T-cell (primary cell): ENCODE results near the gene RALBP1. TPM values are rescaled to one million over a fixed set of nuclear protein-coding genes. Genes with fewer than 3 reads are reported as not detected.
"Not testable (repeated sequence)": the region's sequence is repeated elsewhere in the genome, so short reads cannot be mapped to it uniquely, and the experiment has no call there.

Experiments
- ATAC-seq, 4 experiments: fragments of 200-7000 bp in 3 of 4; fragments of 150-1000 bp in 1 of 4; cut with Tn5 transposase; replicated peaks in 1 of 4; 1 replicate in 3 of 4; 2 replicates in 1 of 4; pipeline ENCODE4 v1.10.0; 2021; ENCODE audit warnings: moderate library complexity in 3 of 4, mild to moderate bottlenecking in 2 of 4, moderate number of reproducible peaks in 1 of 4
- CTCF ChIA-PET, 2 donors: fragments of 300-600 bp; sonication (Branson Sonifier 250); formaldehyde crosslinking; loops; one replicate each; lab custom pipeline; 2022; ENCODE audit warnings: antibody characterized with exemption in 2 of 2; lab: Charles Lee
- POLR2A ChIA-PET, 2 donors: fragments of 300-600 bp; sonication (Branson Sonifier 250); formaldehyde crosslinking; loops; one replicate each; lab custom pipeline; 2022; ENCODE audit warnings: antibody characterized with exemption in 2 of 2; lab: Charles Lee
- DNase-seq, 35 experiments: peaks; one replicate each; pipeline versions ENCODE4 v3.0.0 to v3.0.0-alpha.2; 2013 to 2023
- H3K27ac ChIP-seq: one replicate; pipeline ENCODE4 v1.5.1; 2013; ENCODE audit warnings: low read length
- H3K27me3 ChIP-seq, 2 experiments: replicated peaks in 1 of 2; 1 replicate in 1 of 2; 2 replicates in 1 of 2; pipeline versions ENCODE4 v1.6.1 to v1.7.0; 2013; ENCODE audit warnings: low read length in 1 of 2, mixed read lengths in 1 of 2; ENCODE audit not compliant: control insufficient read depth in 2 of 2, insufficient read depth in 2 of 2; ENCODE audit errors: extremely low read depth in 1 of 2
- H3K36me3 ChIP-seq, 2 donors: 1 replicate in 1 of 2; 2 replicates in 1 of 2; pipeline versions ENCODE4 v1.6.1 to v1.7.0; 2013; ENCODE audit warnings: low read length in 1 of 2; ENCODE audit not compliant: control insufficient read depth in 2 of 2, insufficient read depth in 1 of 2; ENCODE audit errors: extremely low read depth in 1 of 2
- H3K4me1 ChIP-seq, 2 experiments: 1 replicate in 1 of 2; 2 replicates in 1 of 2; pipeline versions ENCODE4 v1.6.1 to v1.7.0; 2013; ENCODE audit warnings: low read length in 2 of 2, mixed read lengths in 1 of 2; ENCODE audit not compliant: insufficient read depth in 2 of 2, control insufficient read depth in 1 of 2; ENCODE audit errors: extremely low read depth in 1 of 2
- H3K4me3 ChIP-seq, 2 donors: 1 replicate in 1 of 2; 2 replicates in 1 of 2; pipeline versions ENCODE4 v1.5.1 to v1.7.0; 2013; ENCODE audit warnings: mild to moderate bottlenecking in 2 of 2, low read length in 1 of 2, moderate library complexity in 1 of 2; ENCODE audit not compliant: control insufficient read depth in 1 of 2; ENCODE audit errors: extremely low read depth in 1 of 2
- H3K9me3 ChIP-seq: 2 replicates; pipeline ENCODE4 v1.7.0; 2013
- H3K27ac Mint-ChIP-seq, 2 donors: one replicate each; pipeline ENCODE4 v1.8.0; 2020 to 2021; ENCODE audit warnings: mild to moderate bottlenecking in 2 of 2, mixed read lengths in 2 of 2
- H3K27me3 Mint-ChIP-seq, 2 donors: one replicate each; pipeline ENCODE4 v1.8.0; 2021 to 2022; ENCODE audit warnings: mixed read lengths in 2 of 2
- H3K36me3 Mint-ChIP-seq: one replicate; pipeline ENCODE4 v1.8.0; 2021; ENCODE audit warnings: mixed read lengths
- H3K4me1 Mint-ChIP-seq, 3 donors: one replicate each; pipeline ENCODE4 v1.8.0; 2020 to 2022; ENCODE audit warnings: mixed read lengths in 3 of 3, mild to moderate bottlenecking in 1 of 3
- H3K4me3 Mint-ChIP-seq, 3 donors: one replicate each; pipeline ENCODE4 v1.8.0; 2020 to 2022; ENCODE audit warnings: mild to moderate bottlenecking in 3 of 3, mixed read lengths in 3 of 3, moderate library complexity in 3 of 3
- H3K9me3 Mint-ChIP-seq, 3 donors: one replicate each; pipeline ENCODE4 v1.8.0; 2020 to 2022; ENCODE audit warnings: mixed read lengths in 3 of 3
- WGBS: methylation state at CpG from one replicate; pipeline ENCODE4 v1.1.5; 2013; ENCODE audit warnings: missing lambda C conversion rate; ENCODE audit not compliant: insufficient coverage; 5-methylcytosine and 5-hydroxymethylcytosine counted together
- total RNA-seq, 35 experiments: library from RNA in 6 of 35; stranded (reverse) in 6 of 35; fragments of 120-200 nt in 1 of 35; gene quantifications; one replicate each; pipeline versions ENCODE4 v1.2.1 to v1.2.4 and lab custom pipeline; 2013 to 2026

The RALBP1 gene
- total RNA-seq, 5 donors from 2014 or later (not counting 1 experiment from before 2014, with no cell fraction given), result 21.6 to 42.7 (median 41.5) TPM

GRCh38 chr18:9431296-9431695 lies 44.0 kb upstream of the RALBP1 start:
- H3K36me3 ChIP-seq, result no peaks in the 10 kb centered on the region
- ATAC-seq (no peak), DNase-seq (no peak)
- no peaks in the 10 kb centered on the region for H3K9me3 ChIP-seq
- Mint-ChIP-seq H3K27me3 (peaks cover 12 to 13% of the 10 kb centered on the region in 2 donors), H3K4me3 (no peak overlapping the region), H3K9me3 (no peaks in the 10 kb centered on the region), H3K4me1 (peaks cover 4 to 7% (median 6%) of the 10 kb centered on the region in 3 donors), H3K36me3 (no peaks in the 10 kb centered on the region), H3K27ac (no peak overlapping the region)
- ChIA-PET CTCF (no interaction called here), POLR2A (no interaction called here)
- no peak overlapping the region for H3K4me3 ChIP-seq
- peaks cover 0 to 6% of the 10 kb centered on the region in 2 experiments for H3K27me3 ChIP-seq
- H3K27ac ChIP-seq, result no peak overlapping the region
- 80% methylated on average over 1 of the region's 6 CpGs for WGBS
- no peaks in the 10 kb centered on the region for H3K4me1 ChIP-seq

DNA sequence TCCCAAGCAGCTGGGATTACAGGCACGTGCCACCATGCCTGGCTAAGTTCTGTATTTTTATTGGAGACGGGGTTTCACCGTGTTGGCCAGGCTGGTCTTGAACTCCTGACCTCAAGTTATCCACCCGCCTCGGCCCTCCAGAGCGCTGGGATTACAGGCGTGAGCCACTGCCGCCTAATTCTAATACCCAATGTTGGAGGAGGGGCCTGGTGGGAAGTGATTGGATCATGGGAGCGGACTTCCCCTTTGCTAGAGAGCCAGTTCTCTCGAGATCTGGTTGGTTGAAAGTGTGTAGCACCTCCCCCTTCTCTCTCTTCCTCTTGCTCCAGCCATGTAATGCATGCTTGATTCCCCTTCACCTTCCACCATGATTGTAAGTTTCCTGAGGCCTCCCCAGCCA lies 42.2 kb upstream of the RALBP1 start:
- WGBS, result 95% methylated on average over 7 of the region's 10 CpGs
- H3K27ac Mint-ChIP-seq, ATAC-seq, H3K36me3 ChIP-seq, H3K4me1 Mint-ChIP-seq, H3K27ac ChIP-seq, H3K4me3 ChIP-seq, POLR2A ChIA-PET, DNase-seq, H3K36me3 Mint-ChIP-seq, H3K4me3 Mint-ChIP-seq, H3K27me3 ChIP-seq, H3K9me3 ChIP-seq, CTCF ChIA-PET, H3K9me3 Mint-ChIP-seq, H3K4me1 ChIP-seq: not testable (repeated sequence)
- peaks cover 13 to 14% of the 10 kb centered on the region in 2 donors for H3K27me3 Mint-ChIP-seq

DNA sequence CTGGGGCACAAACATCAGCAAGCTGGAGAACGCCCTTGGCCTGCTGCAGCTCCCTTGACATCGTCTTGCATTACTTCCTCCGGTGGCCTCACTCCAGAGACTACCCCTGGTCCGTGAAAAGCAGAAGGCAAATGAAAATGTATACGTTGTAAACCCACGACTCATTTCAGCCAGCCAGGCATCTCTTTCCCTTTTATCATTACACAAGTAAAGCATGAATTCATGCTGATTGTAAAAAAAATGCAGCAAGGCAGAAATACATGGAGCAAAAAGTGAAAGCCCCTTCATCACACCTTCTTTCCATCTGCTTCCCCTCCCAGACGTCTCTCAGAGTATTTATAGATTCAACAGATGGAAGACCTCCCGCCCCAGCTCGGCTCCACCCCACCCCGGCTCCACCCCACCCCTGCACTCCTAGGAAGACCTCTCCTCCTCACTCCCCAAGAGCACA lies 41.6 kb upstream of the RALBP1 start:
- POLR2A ChIA-PET, result no interaction called here
- Mint-ChIP-seq H3K4me3 (peak overlapping the region in 1 of 3 donors; percentile 31), H3K27me3 (peaks cover 13 to 14% of the 10 kb centered on the region in 2 donors), H3K9me3 (no peaks in the 10 kb centered on the region), H3K27ac (no peak overlapping the region), H3K4me1 (peaks cover 4 to 7% (median 6%) of the 10 kb centered on the region in 3 donors), H3K36me3 (no peaks in the 10 kb centered on the region)
- CTCF ChIA-PET, result no interaction called here
- Histone ChIP-seq H3K4me3 (no peak overlapping the region), H3K27ac (no peak overlapping the region), H3K4me1 (no peaks in the 10 kb centered on the region), H3K27me3 (peaks cover 0 to 6% of the 10 kb centered on the region in 2 experiments), H3K9me3 (no peaks in the 10 kb centered on the region), H3K36me3 (no peaks in the 10 kb centered on the region)
- WGBS, result no CpG with 5 or more reads among the region's 10 CpGs
- ATAC-seq, result no peak
- DNase-seq, result no peak

- Mint-ChIP-seq H3K4me3 (peak overlapping the region in 1 of 3 donors; percentile 31), H3K4me1 (peaks cover 4 to 7% (median 6%) of the 10 kb centered on the region in 3 donors), H3K27me3 (peaks cover 13 to 14% of the 10 kb centered on the region in 2 donors), H3K27ac (no peak overlapping the region), H3K9me3 (no peaks in the 10 kb centered on the region), H3K36me3 (no peaks in the 10 kb centered on the region)
- ChIA-PET CTCF (no interaction called here), POLR2A (no interaction called here)
- 64% methylated on average over 13 of the region's 18 CpGs for WGBS
- no peaks in the 10 kb centered on the region for H3K9me3 ChIP-seq
- DNase-seq, result no peak
- no peak for ATAC-seq
- H3K27ac ChIP-seq, result no peak overlapping the region
- H3K36me3 ChIP-seq, result no peaks in the 10 kb centered on the region
- H3K27me3 ChIP-seq, result peaks cover 0 to 6% of the 10 kb centered on the region in 2 experiments
- H3K4me1 ChIP-seq, result no peaks in the 10 kb centered on the region
- H3K4me3 ChIP-seq, result no peak overlapping the region
Measured at GRCh38 chr18:9434122-9434701, 41.1 kb upstream of the RALBP1 start.

GRCh38 chr18:9435041-9435440 lies 40.3 kb upstream of the RALBP1 start:
- Mint-ChIP-seq H3K27ac (no peak overlapping the region), H3K27me3 (peaks cover 13 to 14% of the 10 kb centered on the region in 2 donors), H3K9me3 (no peaks in the 10 kb centered on the region), H3K36me3 (no peaks in the 10 kb centered on the region), H3K4me1 (peaks cover 4 to 7% (median 6%) of the 10 kb centered on the region in 3 donors), H3K4me3 (no peak overlapping the region)
- Histone ChIP-seq H3K36me3 (no peaks in the 10 kb centered on the region), H3K27me3 (peaks cover 0 to 6% of the 10 kb centered on the region in 2 experiments), H3K4me3 (no peak overlapping the region), H3K9me3 (no peaks in the 10 kb centered on the region), H3K27ac (no peak overlapping the region), H3K4me1 (no peaks in the 10 kb centered on the region)
- POLR2A ChIA-PET, result no interaction called here
- no peak for ATAC-seq
- CTCF ChIA-PET, result no interaction called here
- 89% methylated on average over 14 of the region's 17 CpGs for WGBS
- no peak for DNase-seq

- CTCF ChIA-PET, result no interaction called here
- ATAC-seq (no peak), DNase-seq (no peak)
- H3K4me1 Mint-ChIP-seq, result peaks cover 4 to 7% (median 6%) of the 10 kb centered on the region in 3 donors
- peaks cover 8 to 9% of the 10 kb centered on the region in 2 donors for H3K27me3 Mint-ChIP-seq
- H3K4me1 ChIP-seq, result no peaks in the 10 kb centered on the region
- H3K36me3 Mint-ChIP-seq, result no peaks in the 10 kb centered on the region
- H3K27ac ChIP-seq, result no peak overlapping the region
- no peak overlapping the region for H3K4me3 Mint-ChIP-seq
- H3K4me3 ChIP-seq, result no peak overlapping the region
- H3K27ac Mint-ChIP-seq, result no peak overlapping the region
- H3K36me3 ChIP-seq, result no peaks in the 10 kb centered on the region
- no CpG with 5 or more reads among the region's 5 CpGs for WGBS
- H3K27me3 ChIP-seq, result peaks cover 0 to 6% of the 10 kb centered on the region in 2 experiments
- H3K9me3 Mint-ChIP-seq, result no peaks in the 10 kb centered on the region
- POLR2A ChIA-PET, result no interaction called here
- no peaks in the 10 kb centered on the region for H3K9me3 ChIP-seq
Measured at GRCh38 chr18:9436206-9436929, 38.9 kb upstream of the RALBP1 start.
